HAP-1 (cell line): ENCODE results near the gene CIITA.

Experiments used
- DNase-seq, 2 experiments: peaks; one replicate each; pipeline ENCODE4 v3.0.0-alpha.2; 2016 to 2020; ENCODE audit warnings: low spot score in 2 of 2
- H3K27me3 ChIP-seq: fragments of 250-450 bp; sonication (Bioruptor Pico); 2 replicates; pipeline ENCODE4 v1.5.1; 2020; ENCODE audit warnings: low read depth, mild to moderate bottlenecking, moderate library complexity
- H3K36me3 ChIP-seq: fragments of 250-450 bp; sonication (Bioruptor Pico); replicated peaks from 2 replicates; pipeline ENCODE4 v1.5.1; 2020; ENCODE audit warnings: mild to moderate bottlenecking
- H3K4me1 ChIP-seq: fragments of 250-450 bp; sonication (Bioruptor Pico); 2 replicates; pipeline ENCODE4 v1.5.1; 2020; ENCODE audit warnings: mild to moderate bottlenecking
- H3K4me3 ChIP-seq: fragments of 250-450 bp; sonication (Bioruptor Pico); 2 replicates; pipeline ENCODE4 v1.5.1; 2020; ENCODE audit warnings: mild to moderate bottlenecking, moderate library complexity
- H3K9me3 ChIP-seq: fragments of 250-450 bp; sonication (Bioruptor Pico); 2 replicates; pipeline ENCODE4 v1.5.1; 2020; ENCODE audit warnings: mild to moderate bottlenecking, moderate library complexity
- in situ Hi-C: fragments of 300-500 bp; cut with MboI; formaldehyde crosslinking; loops from 3 replicates; pipeline ENCODE4 v1.14.3; 2020; ENCODE audit warnings: low sequenced_read_pairs, inconsistent platforms, mixed read lengths

CIITA gene

DNA sequence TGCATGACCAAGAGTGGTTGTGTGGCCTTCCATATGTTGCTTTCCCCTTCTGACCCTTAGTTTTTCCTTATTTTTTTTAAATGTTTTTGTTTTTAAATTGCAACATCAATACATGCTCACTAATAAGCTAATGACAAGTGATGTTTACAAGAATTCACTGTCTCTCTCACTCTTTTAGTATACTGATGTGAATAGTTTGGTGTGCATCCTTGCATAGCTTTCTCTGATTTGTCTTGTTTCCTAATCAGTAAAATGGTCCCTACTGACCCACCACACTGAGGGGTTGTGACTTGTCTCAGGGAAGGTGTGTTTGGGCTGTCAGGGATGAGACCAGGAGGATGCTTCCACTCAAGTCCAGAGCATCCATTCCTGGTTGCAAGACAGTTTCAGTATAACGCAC is 26.0 kb downstream of the CIITA start:
- DNase-seq: no peak
- no peaks in the 10 kb centered on the region for H3K36me3 ChIP-seq
- no peaks in the 10 kb centered on the region for H3K27me3 ChIP-seq
- H3K4me1 ChIP-seq: no peaks in the 10 kb centered on the region
- in situ Hi-C loops: no loop called here
- H3K9me3 ChIP-seq: no peaks in the 10 kb centered on the region
- no peak overlapping the region for H3K4me3 ChIP-seq

DNA sequence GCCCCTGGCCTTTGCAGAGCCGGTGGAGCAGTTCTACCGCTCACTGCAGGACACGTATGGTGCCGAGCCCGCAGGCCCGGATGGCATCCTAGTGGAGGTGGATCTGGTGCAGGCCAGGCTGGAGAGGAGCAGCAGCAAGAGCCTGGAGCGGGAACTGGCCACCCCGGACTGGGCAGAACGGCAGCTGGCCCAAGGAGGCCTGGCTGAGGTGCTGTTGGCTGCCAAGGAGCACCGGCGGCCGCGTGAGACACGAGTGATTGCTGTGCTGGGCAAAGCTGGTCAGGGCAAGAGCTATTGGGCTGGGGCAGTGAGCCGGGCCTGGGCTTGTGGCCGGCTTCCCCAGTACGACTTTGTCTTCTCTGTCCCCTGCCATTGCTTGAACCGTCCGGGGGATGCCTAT is 29.5 kb downstream of the CIITA start:
- H3K4me3 ChIP-seq: no peak overlapping the region
- no peaks in the 10 kb centered on the region for H3K36me3 ChIP-seq
- no peaks in the 10 kb centered on the region for H3K9me3 ChIP-seq
- in situ Hi-C loops: no loop called here
- no peaks in the 10 kb centered on the region for H3K4me1 ChIP-seq
- H3K27me3 ChIP-seq: no peaks in the 10 kb centered on the region
- DNase-seq: no peak

DNA sequence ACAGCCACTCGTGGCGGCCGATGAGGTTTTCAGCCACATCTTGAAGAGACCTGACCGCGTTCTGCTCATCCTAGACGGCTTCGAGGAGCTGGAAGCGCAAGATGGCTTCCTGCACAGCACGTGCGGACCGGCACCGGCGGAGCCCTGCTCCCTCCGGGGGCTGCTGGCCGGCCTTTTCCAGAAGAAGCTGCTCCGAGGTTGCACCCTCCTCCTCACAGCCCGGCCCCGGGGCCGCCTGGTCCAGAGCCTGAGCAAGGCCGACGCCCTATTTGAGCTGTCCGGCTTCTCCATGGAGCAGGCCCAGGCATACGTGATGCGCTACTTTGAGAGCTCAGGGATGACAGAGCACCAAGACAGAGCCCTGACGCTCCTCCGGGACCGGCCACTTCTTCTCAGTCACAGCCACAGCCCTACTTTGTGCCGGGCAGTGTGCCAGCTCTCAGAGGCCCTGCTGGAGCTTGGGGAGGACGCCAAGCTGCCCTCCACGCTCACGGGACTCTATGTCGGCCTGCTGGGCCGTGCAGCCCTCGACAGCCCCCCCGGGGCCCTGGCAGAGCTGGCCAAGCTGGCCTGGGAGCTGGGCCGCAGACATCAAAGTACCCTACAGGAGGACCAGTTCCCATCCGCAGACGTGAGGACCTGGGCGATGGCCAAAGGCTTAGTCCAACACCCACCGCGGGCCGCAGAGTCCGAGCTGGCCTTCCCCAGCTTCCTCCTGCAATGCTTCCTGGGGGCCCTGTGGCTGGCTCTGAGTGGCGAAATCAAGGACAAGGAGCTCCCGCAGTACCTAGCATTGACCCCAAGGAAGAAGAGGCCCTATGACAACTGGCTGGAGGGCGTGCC is 30.1 kb downstream of the CIITA start:
- in situ Hi-C loops: no loop called here
- Histone ChIP-seq H3K4me3 (no peak overlapping the region), H3K27me3 (no peaks in the 10 kb centered on the region), H3K4me1 (no peaks in the 10 kb centered on the region), H3K9me3 (no peaks in the 10 kb centered on the region), H3K36me3 (no peaks in the 10 kb centered on the region)
- DNase-seq: no peak

DNA sequence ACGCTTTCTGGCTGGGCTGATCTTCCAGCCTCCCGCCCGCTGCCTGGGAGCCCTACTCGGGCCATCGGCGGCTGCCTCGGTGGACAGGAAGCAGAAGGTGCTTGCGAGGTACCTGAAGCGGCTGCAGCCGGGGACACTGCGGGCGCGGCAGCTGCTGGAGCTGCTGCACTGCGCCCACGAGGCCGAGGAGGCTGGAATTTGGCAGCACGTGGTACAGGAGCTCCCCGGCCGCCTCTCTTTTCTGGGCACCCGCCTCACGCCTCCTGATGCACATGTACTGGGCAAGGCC is 30.7 kb downstream of the CIITA start:
- no peak for DNase-seq
- H3K36me3 ChIP-seq: no peaks in the 10 kb centered on the region
- H3K27me3 ChIP-seq: no peaks in the 10 kb centered on the region
- in situ Hi-C loops: no loop called here
- H3K4me1 ChIP-seq: no peaks in the 10 kb centered on the region
- no peaks in the 10 kb centered on the region for H3K9me3 ChIP-seq
- H3K4me3 ChIP-seq: no peak overlapping the region

DNA sequence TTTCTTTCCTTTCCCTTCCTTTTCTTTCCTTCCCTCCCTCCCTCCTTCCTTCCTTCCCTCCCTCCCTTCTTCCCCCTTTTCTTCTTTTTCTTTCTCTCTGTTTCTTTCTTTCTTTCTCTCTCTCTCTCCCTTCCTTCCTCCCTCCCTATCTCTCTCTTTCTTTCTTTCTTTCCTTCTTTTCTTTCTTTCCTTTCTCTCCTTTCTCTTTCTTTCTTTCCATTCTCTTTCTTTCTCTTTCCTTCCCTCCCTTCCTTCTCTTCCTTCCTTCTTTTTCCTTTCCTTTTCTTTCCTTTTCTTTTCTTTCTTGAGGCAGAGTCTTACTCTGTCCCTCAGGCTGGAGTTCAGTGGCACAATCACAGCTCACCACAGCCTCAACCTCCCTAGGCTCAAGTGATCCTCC is 34.3 kb downstream of the CIITA start:
- DNase-seq: no peak
- Histone ChIP-seq H3K36me3 (no peaks in the 10 kb centered on the region), H3K9me3 (no peaks in the 10 kb centered on the region), H3K4me3 (no peak overlapping the region), H3K27me3 (no peaks in the 10 kb centered on the region), H3K4me1 (no peaks in the 10 kb centered on the region)
- in situ Hi-C loops: no loop called here

DNA sequence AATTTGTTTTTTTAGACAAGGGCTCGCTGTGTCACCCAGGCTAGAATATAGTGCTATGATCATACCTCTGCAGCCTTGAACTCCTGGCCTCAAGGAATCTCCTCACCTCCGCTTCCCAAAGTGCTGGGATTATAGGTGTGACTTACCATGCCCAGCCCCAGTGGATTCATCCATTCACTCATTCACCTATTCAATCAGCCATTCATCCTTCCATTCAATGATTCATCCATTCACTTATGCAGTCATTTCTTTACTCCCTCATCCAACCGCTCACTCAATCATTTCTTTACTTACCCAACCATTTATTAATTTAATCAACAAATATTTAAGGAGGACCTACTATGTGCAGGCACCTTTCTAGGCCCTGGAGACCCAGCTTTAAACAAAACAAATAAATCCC is 39.5 kb downstream of the CIITA start:
- Histone ChIP-seq H3K4me1 (peaks cover 3% of the 10 kb centered on the region), H3K9me3 (no peaks in the 10 kb centered on the region), H3K36me3 (no peaks in the 10 kb centered on the region), H3K27me3 (no peaks in the 10 kb centered on the region), H3K4me3 (no peak overlapping the region)
- DNase-seq: no peak
- in situ Hi-C loops: no loop called here

DNA sequence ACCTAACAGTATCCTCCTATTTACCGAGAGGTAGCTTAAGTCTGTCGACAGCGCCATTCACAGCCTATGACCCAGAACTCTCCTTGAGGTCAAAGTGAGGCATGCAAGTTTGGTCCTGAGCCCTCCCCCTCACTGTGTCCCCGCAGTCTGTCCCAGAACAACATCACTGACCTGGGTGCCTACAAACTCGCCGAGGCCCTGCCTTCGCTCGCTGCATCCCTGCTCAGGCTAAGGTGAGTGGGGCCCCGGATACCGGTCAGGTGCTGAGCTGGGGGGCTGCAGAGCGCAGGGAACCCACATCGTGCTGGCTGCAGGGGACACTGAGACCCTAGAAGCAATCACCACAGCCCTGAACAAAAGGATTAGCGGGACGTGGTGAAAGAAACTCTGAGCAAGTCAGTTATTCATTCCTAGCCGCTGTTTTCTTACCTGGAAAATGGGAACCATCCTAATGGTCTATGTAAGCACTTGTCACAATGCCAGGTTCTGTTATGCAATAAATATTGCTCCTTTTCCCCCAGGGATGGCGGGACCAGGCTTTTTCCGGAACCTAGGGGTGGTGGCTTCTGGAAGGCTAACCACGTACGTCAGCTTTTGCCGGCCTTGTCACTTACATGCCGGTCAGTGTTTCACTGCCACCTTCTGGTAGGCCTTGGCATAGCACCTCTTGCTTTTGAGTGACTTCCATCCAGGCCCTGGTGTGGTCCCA is 41.4 kb downstream of the CIITA start:
- H3K27me3 ChIP-seq: no peaks in the 10 kb centered on the region
- no peaks in the 10 kb centered on the region for H3K9me3 ChIP-seq
- no peak overlapping the region for H3K4me3 ChIP-seq
- H3K36me3 ChIP-seq: no peaks in the 10 kb centered on the region
- DNase-seq: peak; percentile 72 to 92
- in situ Hi-C loops: no loop called here
- H3K4me1 ChIP-seq: peaks cover 3% of the 10 kb centered on the region

DNA sequence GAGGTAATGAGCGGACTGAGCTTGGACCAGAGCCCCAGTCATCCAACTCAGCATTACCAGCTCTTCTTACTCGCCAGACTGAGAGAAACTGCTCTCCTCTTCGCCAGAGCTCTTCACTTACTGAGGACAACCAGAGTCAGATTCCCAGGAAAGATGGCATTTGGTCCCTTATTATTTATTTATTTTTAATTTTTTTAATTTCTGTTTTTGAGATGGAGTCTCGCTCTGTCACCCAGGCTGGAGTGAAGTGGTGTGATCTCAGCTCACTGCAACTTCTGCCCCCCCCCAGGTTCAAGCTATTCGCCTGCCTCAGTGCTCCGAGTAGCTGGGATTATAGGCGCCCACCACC is 42.0 kb downstream of the CIITA start:
- in situ Hi-C loops: no loop called here
- Histone ChIP-seq H3K4me1 (peaks cover 3% of the 10 kb centered on the region), H3K4me3 (no peak overlapping the region), H3K36me3 (no peaks in the 10 kb centered on the region), H3K9me3 (no peaks in the 10 kb centered on the region), H3K27me3 (no peaks in the 10 kb centered on the region)
- DNase-seq: no peak

DNA sequence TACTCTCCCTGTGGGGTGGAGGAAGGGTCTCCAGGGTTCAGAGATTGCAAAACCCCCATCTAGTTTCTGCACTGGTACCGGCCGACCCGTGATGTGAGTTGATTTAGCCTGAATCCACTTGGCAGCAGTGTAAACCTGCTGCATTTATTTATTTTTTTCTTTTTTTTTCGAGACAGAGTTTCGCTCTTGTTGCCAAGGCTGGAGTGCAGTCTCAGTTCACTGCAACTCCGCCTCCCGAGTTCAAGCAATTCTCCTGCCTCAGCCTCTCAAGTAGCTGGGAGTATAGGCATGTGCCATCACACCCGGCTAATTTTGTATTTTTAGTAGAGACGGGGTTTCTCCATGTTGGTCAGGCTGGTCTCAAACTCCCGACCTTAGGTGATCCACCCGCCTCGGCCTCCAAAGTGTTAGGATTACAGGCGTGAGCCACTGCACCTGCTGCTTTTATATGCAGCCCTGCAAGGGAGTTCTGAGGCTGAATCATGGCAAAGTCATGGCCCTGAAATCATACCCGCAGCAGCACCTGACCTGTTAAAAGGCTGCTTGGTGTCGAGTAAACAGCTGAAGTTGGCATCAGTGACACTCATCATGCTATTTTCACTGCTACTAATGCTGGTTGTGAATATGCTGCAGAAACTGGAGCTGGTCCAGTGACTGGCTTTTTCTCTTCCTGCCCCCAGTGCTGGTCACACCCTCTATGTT is 43.9 kb downstream of the CIITA start:
- Histone ChIP-seq H3K27me3 (no peaks in the 10 kb centered on the region), H3K9me3 (no peaks in the 10 kb centered on the region), H3K4me3 (no peak overlapping the region), H3K36me3 (no peaks in the 10 kb centered on the region), H3K4me1 (peaks cover 3% of the 10 kb centered on the region)
- in situ Hi-C loops: loop anchor here (10.0 kb wide), 2 partner anchors 176 to 406 kb away; partner anchors contain the start of gene NUBP1
- no peak for DNase-seq

DNA sequence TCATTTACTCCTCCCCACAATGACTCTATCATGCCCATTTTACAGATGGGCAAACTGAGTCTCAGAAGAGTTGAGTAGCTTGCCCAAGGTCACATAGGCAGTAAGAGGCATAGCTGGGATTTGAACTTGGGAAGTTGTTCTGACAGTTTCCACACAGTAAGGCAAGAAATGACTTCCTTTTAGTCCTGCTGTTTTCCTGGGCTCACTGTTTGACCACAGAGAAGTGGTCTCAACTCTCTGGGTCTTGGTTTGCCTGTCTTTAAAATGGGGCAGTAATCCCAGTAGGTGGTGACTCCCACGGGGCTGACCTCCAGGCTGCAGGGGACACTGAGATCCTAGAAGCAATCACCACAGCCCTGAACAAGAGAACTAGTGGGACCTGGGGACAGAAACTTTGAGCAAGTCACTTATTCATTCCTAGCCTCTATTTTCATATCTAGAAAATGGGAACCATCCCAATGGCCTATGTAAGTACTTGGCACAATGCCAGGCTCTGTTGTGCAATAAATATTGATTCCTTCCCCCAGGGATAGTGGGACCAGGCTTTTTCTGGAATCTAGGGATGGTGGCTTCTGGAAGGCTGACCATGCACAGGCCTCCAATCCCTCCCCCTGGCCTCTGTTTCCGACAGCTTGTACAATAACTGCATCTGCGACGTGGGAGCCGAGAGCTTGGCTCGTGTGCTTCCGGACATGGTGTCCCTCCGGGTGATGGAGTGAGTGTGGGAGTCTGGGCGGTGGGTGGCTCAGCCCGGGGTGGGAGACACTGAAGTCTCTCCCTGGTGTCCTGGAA is 44.7 kb downstream of the CIITA start:
- Histone ChIP-seq H3K4me1 (peaks cover 3% of the 10 kb centered on the region), H3K36me3 (no peaks in the 10 kb centered on the region; the same call in 1 of the 2 replicates), H3K9me3 (no peaks in the 10 kb centered on the region), H3K27me3 (no peaks in the 10 kb centered on the region), H3K4me3 (no peak overlapping the region)
- in situ Hi-C loops: loop anchor here (10.0 kb wide), 2 partner anchors 177 to 407 kb away; partner anchors contain the start of gene NUBP1
- no peak for DNase-seq

DNA sequence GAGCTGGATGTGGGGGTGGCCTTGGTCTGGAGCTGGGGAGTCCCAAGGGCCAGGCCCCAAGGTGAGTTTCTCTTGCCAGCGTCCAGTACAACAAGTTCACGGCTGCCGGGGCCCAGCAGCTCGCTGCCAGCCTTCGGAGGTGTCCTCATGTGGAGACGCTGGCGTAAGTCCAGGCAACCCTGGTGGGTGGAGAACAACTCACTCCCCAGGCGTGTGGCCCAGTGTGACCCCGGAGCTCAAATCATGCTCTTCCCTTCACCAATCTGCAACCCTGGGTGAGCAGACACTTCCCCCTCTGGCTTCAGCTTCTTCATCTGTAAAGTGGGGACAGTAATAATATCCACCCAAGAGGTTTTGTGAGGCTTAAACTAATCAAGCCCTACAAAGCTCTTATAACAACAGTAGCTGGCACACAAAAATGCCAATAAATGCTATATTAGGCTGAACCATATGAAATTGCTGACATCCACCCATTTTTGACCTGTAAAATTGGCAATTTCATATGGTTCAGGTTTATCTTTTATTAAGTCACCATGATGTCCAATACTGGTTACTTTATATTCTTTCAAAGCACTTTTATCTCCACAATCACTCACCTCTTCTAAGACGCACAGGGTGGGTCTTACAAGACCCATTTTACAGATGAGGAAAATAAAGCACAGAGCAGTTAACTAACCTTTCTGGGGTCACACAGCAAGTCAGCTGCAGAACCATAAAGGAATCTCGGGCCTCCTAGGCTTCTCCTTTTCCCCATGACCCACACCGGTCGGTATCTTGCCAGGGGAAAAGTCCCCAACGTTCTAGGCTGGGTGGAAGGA is 45.5 kb downstream of the CIITA start:
- no peak overlapping the region for H3K4me3 ChIP-seq
- no peaks in the 10 kb centered on the region for H3K27me3 ChIP-seq
- DNase-seq: no peak
- peaks cover 3% of the 10 kb centered on the region for H3K4me1 ChIP-seq
- H3K36me3 ChIP-seq: no peaks in the 10 kb centered on the region; the same call in 1 of the 2 replicates
- in situ Hi-C loops: loop anchor here (10.0 kb wide), 2 partner anchors 178 to 408 kb away; partner anchors contain the start of gene NUBP1
- H3K9me3 ChIP-seq: no peaks in the 10 kb centered on the region

DNA sequence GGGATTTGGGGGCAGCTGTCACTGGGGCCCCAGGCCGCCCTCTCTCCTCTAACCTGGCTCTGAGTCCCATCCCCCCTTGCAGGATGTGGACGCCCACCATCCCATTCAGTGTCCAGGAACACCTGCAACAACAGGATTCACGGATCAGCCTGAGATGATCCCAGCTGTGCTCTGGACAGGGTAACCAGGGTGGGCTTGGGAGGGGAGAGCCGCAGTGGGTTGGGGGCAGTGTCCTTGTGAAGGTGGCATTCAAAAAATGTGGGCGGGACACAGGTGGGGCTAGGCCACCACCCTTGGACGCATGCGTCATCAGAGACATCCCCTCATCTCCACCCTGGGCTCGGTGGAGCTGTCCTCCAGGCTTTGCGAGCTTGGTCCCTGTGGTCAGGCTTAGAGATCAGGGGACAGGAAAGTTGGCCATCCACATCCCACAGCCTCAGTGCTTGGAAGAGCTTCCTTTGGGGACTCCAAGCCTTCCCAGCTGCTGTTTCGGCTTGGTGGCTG is 46.2 kb downstream of the CIITA start:
- H3K36me3 ChIP-seq: no peaks in the 10 kb centered on the region; the same call in 1 of the 2 replicates
- no peaks in the 10 kb centered on the region for H3K9me3 ChIP-seq
- in situ Hi-C loops: loop anchor here (10.0 kb wide), 2 partner anchors 178 to 408 kb away; partner anchors contain the start of gene NUBP1
- H3K4me3 ChIP-seq: no peak overlapping the region
- no peak for DNase-seq
- H3K4me1 ChIP-seq: peaks cover 3% of the 10 kb centered on the region
- no peaks in the 10 kb centered on the region for H3K27me3 ChIP-seq
